ENCODE results near the gene KRT33A.

- TF ChIP-seq CTCF (IDR thresholded peaks at IDR 0.05; ENCODE audit: low read length) (no peak), EZH2 (optimal IDR thresholded peaks at IDR 0.05; ENCODE audit: low read depth, low read length) (no peak), EZH2phosphoT487 (IDR thresholded peaks at IDR 0.05; ENCODE audit: low read length) (no peak)
Measured at GRCh38 chr17:41301916-41302901, 48.4 kb downstream of the KRT33A start, which contains the start of gene KRTAP29-1.

All from MM.1S (cell line).